GM21619 (cell line): ENCODE data around the gene CHMP3.
A peak's percentile ranks its signal among the peaks of the same experiment; 100 is the strongest.
"Not testable (repeated sequence)": the region's sequence is repeated elsewhere in the genome, so short reads cannot be mapped to it uniquely, and the experiment has no call there.

ENCODE experiments used
- ATAC-seq: cut with Tn5 transposase; IDR thresholded peaks from one replicate; pipeline ENCODE4 v1.9.1; 2021; ENCODE audit not compliant: unreplicated experiment

Gene CHMP3

GRCh38 chr2:86562922-86563649, at the start of gene CHMP3:
Gene CHMP3, minus strand, starts transcription at chr2:86563443. Its CDS starts 95 bp downstream, at chr2:86563348.
- ATAC-seq, result peak; percentile 85

GRCh38 chr2:86610871-86611270, 47.6 kb upstream of the CHMP3 start:
- no peak for ATAC-seq

GRCh38 chr2:86608832-86609410, 45.7 kb upstream of the CHMP3 start:
- ATAC-seq, result no peak

- no peak for ATAC-seq
Measured at GRCh38 chr2:86603905-86604304, 40.7 kb upstream of the CHMP3 start.

GRCh38 chr2:86598966-86599365, 35.7 kb upstream of the CHMP3 start:
- ATAC-seq, result no peak

- no peak for ATAC-seq
Measured at GRCh38 chr2:86596118-86596517, 32.9 kb upstream of the CHMP3 start.

GRCh38 chr2:86593266-86593665, 30.0 kb upstream of the CHMP3 start:
- ATAC-seq, result no peak

- no peak for ATAC-seq
Measured at GRCh38 chr2:86592547-86593230, 29.4 kb upstream of the CHMP3 start.

- not testable (repeated sequence) for ATAC-seq
Measured at GRCh38 chr2:86589701-86590100, 26.5 kb upstream of the CHMP3 start.

- peak; percentile 71 for ATAC-seq
Measured at GRCh38 chr2:86584151-86584913, 21.1 kb upstream of the CHMP3 start.

- ATAC-seq, result no peak
Measured at GRCh38 chr2:86580560-86580959, 17.3 kb upstream of the CHMP3 start.

- no peak for ATAC-seq
Measured at GRCh38 chr2:86577817-86578456, 14.7 kb upstream of the CHMP3 start.

- ATAC-seq, result no peak
Measured at GRCh38 chr2:86570059-86570458, 6.8 kb upstream of the CHMP3 start.

- no peak for ATAC-seq
Measured at GRCh38 chr2:86566821-86567190, 3.6 kb upstream of the CHMP3 start.

- no peak for ATAC-seq
Measured at GRCh38 chr2:86566158-86566820, 3.0 kb upstream of the CHMP3 start.

GRCh38 chr2:86563650-86564061, 413 bp upstream of the CHMP3 start:
- no peak for ATAC-seq

- ATAC-seq, result no peak
Measured at GRCh38 chr2:86562485-86562921, 740 bp downstream of the CHMP3 start.

GRCh38 chr2:86557836-86558235, 5.4 kb downstream of the CHMP3 start:
- ATAC-seq, result no peak

GRCh38 chr2:86556508-86556907, 6.7 kb downstream of the CHMP3 start:
- no peak for ATAC-seq

- no peak for ATAC-seq
Measured at GRCh38 chr2:86552889-86553288, 10.4 kb downstream of the CHMP3 start.
